OCI-LY3 (cell line): ENCODE measurements around the gene ERBB4.

Experiments used
- H2AFZ ChIP-seq: fragments of 200-600, 300-600 bp; shearing (Covaris generic); 2 replicates; pipeline ENCODE4 v1.6.0; 2014; ENCODE audit warnings: antibody characterized with exemption, low read depth, low read length
- H3K27ac ChIP-seq: fragments of 200-600, 300-600 bp; sonication (generic); 2 replicates; pipeline ENCODE4 v1.5.1; 2014; ENCODE audit warnings: mild to moderate bottlenecking, low read length, moderate library complexity, mixed read lengths
- H3K27me3 ChIP-seq: fragments of 200-600, 300-600 bp; sonication (generic); 2 replicates; pipeline ENCODE4 v1.6.1; 2014; ENCODE audit warnings: low read depth, low read length, mixed read lengths
- H3K36me3 ChIP-seq: fragments of 200-600, 300-600 bp; sonication (generic); replicated peaks from 2 replicates; pipeline ENCODE3; 2014; ENCODE audit warnings: low read depth, low read length, mixed read lengths
- H3K4me1 ChIP-seq: fragments of 300-600, 200-600 bp; sonication (generic); 2 replicates; pipeline ENCODE4 v1.6.1; 2014; ENCODE audit warnings: low read length, mixed read lengths
- H3K4me2 ChIP-seq: fragments of 200-600, 300-600 bp; sonication (generic); 2 replicates; pipeline ENCODE4 v1.6.1; 2014; ENCODE audit warnings: low read length, mixed read lengths
- H3K4me3 ChIP-seq: fragments of 300-600, 200-600 bp; sonication (generic); 2 replicates; pipeline ENCODE4 v1.5.1; 2014; ENCODE audit warnings: antibody characterized with exemption, mild to moderate bottlenecking, low read length, moderate library complexity
- H3K79me2 ChIP-seq: fragments of 300-600, 200-600 bp; shearing (Covaris generic); 2 replicates; pipeline ENCODE4 v1.6.1; 2014; ENCODE audit warnings: mild to moderate bottlenecking, low read length, mixed read lengths
- H3K9ac ChIP-seq: fragments of 300-600, 200-600 bp; shearing (Covaris generic); 2 replicates; pipeline ENCODE4 v1.6.0; 2014; ENCODE audit warnings: mild to moderate bottlenecking, low read length, moderate library complexity
- H3K9me3 ChIP-seq: fragments of 200-600, 300-600 bp; shearing (Covaris generic); 2 replicates; pipeline ENCODE4 v1.6.1; 2014; ENCODE audit warnings: low read length, mixed read lengths; ENCODE audit not compliant: insufficient read depth
- H4K20me1 ChIP-seq: fragments of 200-600, 300-600 bp; sonication (generic); 2 replicates; pipeline ENCODE4 v1.6.1; 2016; ENCODE audit warnings: low read length, mixed read lengths; ENCODE audit not compliant: insufficient read depth
- CTCF ChIP-seq: fragments of 200-600, 300-600 bp; sonication (generic); IDR thresholded peaks from 2 replicates; pipeline ENCODE4 v1.5.1; 2014; ENCODE audit warnings: antibody characterized with exemption, low read length, low read depth
- EZH2phosphoT487 ChIP-seq: fragments of 200-600 bp; shearing (Covaris generic); IDR thresholded peaks from 2 replicates; pipeline ENCODE4 v1.6.1; 2018; ENCODE audit warnings: antibody characterized with exemption, mixed run types, low read depth

The ERBB4 gene

GRCh38 chr2:212538305-212539071, at the start of gene ERBB4:
ERBB4 (minus strand) TSS chr2:212538802; CDS start chr2:212538530, 272 bp downstream.
- Histone ChIP-seq H4K20me1 (no peaks in the 10 kb centered on the region), H3K79me2 (no peaks in the 10 kb centered on the region), H3K4me1 (no peaks in the 10 kb centered on the region), H3K4me2 (no peak within 1 kb of the TSS), H3K27ac (no peak within 1 kb of the TSS), H3K9me3 (no peaks in the 10 kb centered on the region), H3K9ac (no peak within 1 kb of the TSS), H2AFZ (no peak within 1 kb of the TSS), H3K27me3 (no peaks in the 10 kb centered on the region), H3K4me3 (no peak within 1 kb of the TSS), H3K36me3 (no peaks in the 10 kb centered on the region)
- TF ChIP-seq CTCF (no peak), EZH2phosphoT487 (no peak)

GRCh38 chr2:212580117-212580516, 41.5 kb upstream of the ERBB4 start:
- Histone ChIP-seq H3K4me3 (no peak overlapping the region), H4K20me1 (no peaks in the 10 kb centered on the region), H2AFZ (no peak overlapping the region), H3K9me3 (no peaks in the 10 kb centered on the region), H3K4me2 (no peak overlapping the region), H3K9ac (no peak overlapping the region), H3K4me1 (no peaks in the 10 kb centered on the region), H3K27me3 (no peaks in the 10 kb centered on the region), H3K79me2 (no peaks in the 10 kb centered on the region), H3K36me3 (no peaks in the 10 kb centered on the region), H3K27ac (no peak overlapping the region)
- TF ChIP-seq CTCF (no peak), EZH2phosphoT487 (no peak)

- Histone ChIP-seq H2AFZ (no peak overlapping the region), H3K4me2 (no peak overlapping the region), H3K9ac (no peak overlapping the region), H3K4me3 (no peak overlapping the region), H4K20me1 (no peaks in the 10 kb centered on the region), H3K9me3 (no peaks in the 10 kb centered on the region), H3K36me3 (no peaks in the 10 kb centered on the region), H3K4me1 (no peaks in the 10 kb centered on the region), H3K27ac (no peak overlapping the region), H3K79me2 (no peaks in the 10 kb centered on the region), H3K27me3 (no peaks in the 10 kb centered on the region)
- TF ChIP-seq EZH2phosphoT487, result no peak
- TF ChIP-seq CTCF, result no peak
These were observed 17.7 kb upstream of the ERBB4 start for GRCh38 chr2:212556296-212556695.

- Histone ChIP-seq H3K4me3 (no peak overlapping the region), H3K4me2 (no peak overlapping the region), H3K9ac (no peak overlapping the region), H2AFZ (no peak overlapping the region), H4K20me1 (no peaks in the 10 kb centered on the region), H3K27me3 (no peaks in the 10 kb centered on the region), H3K27ac (no peak overlapping the region), H3K36me3 (no peaks in the 10 kb centered on the region), H3K79me2 (no peaks in the 10 kb centered on the region), H3K9me3 (no peaks in the 10 kb centered on the region), H3K4me1 (no peaks in the 10 kb centered on the region)
- TF ChIP-seq EZH2phosphoT487, result no peak
- no peak for TF ChIP-seq CTCF
These were observed 15.6 kb upstream of the ERBB4 start for GRCh38 chr2:212554233-212554632.
